H9 (cell line): Measurements from ENCODE around the gene RIT2. TPM values are rescaled to one million over a fixed set of nuclear protein-coding genes. Genes with fewer than 3 reads are reported as not detected.

ENCODE experiments used
- DNase-seq: peaks from one replicate; pipeline ENCODE4 v3.0.0-alpha.2; 2017
- H2AFZ ChIP-seq: one replicate; pipeline ENCODE4 v1.6.1; 2013; ENCODE audit warnings: mild to moderate bottlenecking, low read length, control low read depth, moderate library complexity
- H2AK5ac ChIP-seq: 2 replicates; pipeline ENCODE4 v1.6.1; 2013; ENCODE audit warnings: low read length, control low read depth, mixed read lengths; ENCODE audit not compliant: insufficient read length
- H2BK120ac ChIP-seq: one replicate; pipeline ENCODE4 v1.6.1; 2013; ENCODE audit warnings: low read depth, mild to moderate bottlenecking, low read length, control low read depth, inconsistent platforms; ENCODE audit not compliant: poor library complexity, severe bottlenecking
- H2BK12ac ChIP-seq: 2 replicates; pipeline ENCODE4 v1.6.1; 2013; ENCODE audit warnings: low read length, control low read depth, mixed read lengths, low read depth; ENCODE audit not compliant: insufficient read length
- H2BK15ac ChIP-seq: 2 replicates; pipeline ENCODE4 v1.6.1; 2013; ENCODE audit warnings: low read depth, low read length, control low read depth
- H2BK20ac ChIP-seq: one replicate; pipeline ENCODE4 v1.6.1; 2013; ENCODE audit warnings: low read depth, mild to moderate bottlenecking, low read length, control low read depth, inconsistent platforms; ENCODE audit not compliant: poor library complexity, severe bottlenecking
- H2BK5ac ChIP-seq: 2 replicates; pipeline ENCODE4 v1.6.1; 2013; ENCODE audit warnings: low read length, control low read depth, mixed read lengths; ENCODE audit not compliant: insufficient read length
- H3K14ac ChIP-seq: 2 replicates; pipeline ENCODE4 v1.6.1; 2013; ENCODE audit warnings: low read length, control low read depth; ENCODE audit not compliant: insufficient read depth
- H3K18ac ChIP-seq: 2 replicates; pipeline ENCODE4 v1.6.1; 2013; ENCODE audit warnings: low read depth, mild to moderate bottlenecking, mixed read lengths, low read length, control low read depth; ENCODE audit not compliant: insufficient read length
- H3K23ac ChIP-seq: 2 replicates; pipeline ENCODE4 v1.6.1; 2013; ENCODE audit warnings: low read length, control low read depth, mixed read lengths, low read depth; ENCODE audit not compliant: insufficient read length
- H3K23me2 ChIP-seq: 2 replicates; pipeline ENCODE4 v1.6.1; 2013; ENCODE audit warnings: low read depth, mild to moderate bottlenecking, mixed read lengths, low read length, control low read depth; ENCODE audit not compliant: insufficient read length, poor library complexity, severe bottlenecking
- H3K27ac ChIP-seq: 2 replicates; pipeline ENCODE4 v1.5.1; 2013; ENCODE audit warnings: low read length, control low read depth, mixed read lengths, low read depth; ENCODE audit not compliant: insufficient read length
- H3K27me3 ChIP-seq: 2 replicates; pipeline ENCODE4 v1.6.1; 2013; ENCODE audit warnings: low read length, control low read depth, inconsistent platforms; ENCODE audit not compliant: insufficient read depth
- H3K4ac ChIP-seq: 2 replicates; pipeline ENCODE4 v1.6.1; 2013; ENCODE audit warnings: low read depth, mild to moderate bottlenecking, control low read depth, inconsistent platforms, low read length, moderate library complexity
- H3K4me1 ChIP-seq: 2 replicates; pipeline ENCODE4 v1.6.1; 2013; ENCODE audit warnings: low read length, control low read depth, inconsistent platforms; ENCODE audit not compliant: insufficient read depth
- H3K4me2 ChIP-seq: 2 replicates; pipeline ENCODE4 v1.6.1; 2013; ENCODE audit warnings: low read length, control low read depth, mixed read lengths; ENCODE audit not compliant: insufficient read length, insufficient read depth
- H3K56ac ChIP-seq: 2 replicates; pipeline ENCODE4 v1.6.1; 2013; ENCODE audit warnings: low read depth, mild to moderate bottlenecking, mixed read lengths, low read length, control low read depth; ENCODE audit not compliant: insufficient read length
- H3K79me1 ChIP-seq: 2 replicates; pipeline ENCODE4 v1.6.1; 2013; ENCODE audit warnings: low read depth, mild to moderate bottlenecking, moderate library complexity, low read length, control low read depth, inconsistent platforms; ENCODE audit not compliant: insufficient read depth, poor library complexity, severe bottlenecking
- H3K79me2 ChIP-seq: 2 replicates; pipeline ENCODE4 v1.6.1; 2013; ENCODE audit warnings: low read length, control low read depth, inconsistent platforms; ENCODE audit not compliant: insufficient read depth
- H3K9ac ChIP-seq: 2 replicates; pipeline ENCODE4 v1.6.1; 2013; ENCODE audit warnings: low read length, control low read depth, mixed read lengths; ENCODE audit not compliant: insufficient read length; ENCODE audit errors: extremely low read depth
- H3K9me3 ChIP-seq: one replicate; pipeline ENCODE4 v1.6.1; 2013; ENCODE audit warnings: low read depth, low read length, inconsistent platforms; ENCODE audit not compliant: control insufficient read depth
- H3T11ph ChIP-seq: one replicate; pipeline ENCODE4 v1.6.1; 2013; ENCODE audit warnings: mild to moderate bottlenecking, low read length, control low read depth, inconsistent platforms
- H4K20me1 ChIP-seq: one replicate; pipeline ENCODE4 v1.6.1; 2013; ENCODE audit not compliant: control insufficient read depth, insufficient read length, insufficient read depth
- H4K5ac ChIP-seq: 2 replicates; pipeline ENCODE4 v1.6.1; 2013; ENCODE audit warnings: low read depth, mild to moderate bottlenecking, mixed read lengths, low read length, control low read depth; ENCODE audit not compliant: insufficient read length
- H4K8ac ChIP-seq: replicated peaks from 2 replicates; pipeline ENCODE4 v1.6.1; 2013; ENCODE audit warnings: low read length, control low read depth, mixed read lengths, low read depth; ENCODE audit not compliant: insufficient read length
- H4K91ac ChIP-seq: 2 replicates; pipeline ENCODE4 v1.6.1; 2013; ENCODE audit warnings: low read depth, mild to moderate bottlenecking, moderate library complexity, mixed read lengths, low read length, control low read depth; ENCODE audit not compliant: insufficient read length
- H3K27ac Mint-ChIP-seq, 3 experiments: 2 replicates in 2 of 3; 3 replicates in 1 of 3; pipeline ENCODE4 v1.8.0; 2020 to 2021; ENCODE audit warnings: mixed read lengths in 3 of 3, mild to moderate bottlenecking in 1 of 3, moderate library complexity in 1 of 3
- H3K27me3 Mint-ChIP-seq: 2 replicates; pipeline ENCODE4 v1.8.0; 2021; ENCODE audit warnings: low read depth, mild to moderate bottlenecking, moderate library complexity, mixed read lengths
- H3K36me3 Mint-ChIP-seq, 3 experiments: 2 replicates in 2 of 3; 3 replicates in 1 of 3; pipeline ENCODE4 v1.8.0; 2020 to 2021; ENCODE audit warnings: low read depth in 3 of 3, mixed read lengths in 3 of 3; ENCODE audit not compliant: insufficient read depth in 1 of 3
- H3K4me1 Mint-ChIP-seq, 2 experiments: 2 replicates each; pipeline ENCODE4 v1.8.0; 2020; ENCODE audit warnings: mixed read lengths in 2 of 2
- H3K4me3 Mint-ChIP-seq, 2 experiments: 2 replicates in 1 of 2; 3 replicates in 1 of 2; pipeline ENCODE4 v1.8.0; 2020 to 2021; ENCODE audit warnings: mild to moderate bottlenecking in 2 of 2, mixed read lengths in 2 of 2, moderate library complexity in 1 of 2
- H3K9me3 Mint-ChIP-seq, 2 experiments: 2 replicates in 1 of 2; 3 replicates in 1 of 2; pipeline ENCODE4 v1.8.0; 2020; ENCODE audit warnings: mild to moderate bottlenecking in 2 of 2, mixed read lengths in 2 of 2, moderate library complexity in 1 of 2
- CTCF ChIP-seq: fragments of 200-600 bp; sonication (generic); conservative IDR thresholded peaks from 3 replicates; pipeline ENCODE4 v1.8.0; 2021; ENCODE audit warnings: antibody characterized with exemption, mild to moderate bottlenecking
- WGBS: extraction: QIAGEN DNeasy Blood & Tissue Kit; methylation state at CpG from one replicate; pipeline ENCODE4 v1.1.7; 2013; ENCODE audit warnings: missing lambda C conversion rate, low lambda C conversion rate, mixed read lengths; ENCODE audit not compliant: insufficient read length; ENCODE audit errors: extremely low coverage; 5-methylcytosine and 5-hydroxymethylcytosine counted together
- total RNA-seq: library from RNA; stranded (reverse); gene quantifications from 2 replicates; pipeline ENCODE4 v1.2.1, GENCODE V29; 2021

RIT2 gene
- total RNA-seq, 1 experiment from 2014 or later, result 1.2 TPM

DNA sequence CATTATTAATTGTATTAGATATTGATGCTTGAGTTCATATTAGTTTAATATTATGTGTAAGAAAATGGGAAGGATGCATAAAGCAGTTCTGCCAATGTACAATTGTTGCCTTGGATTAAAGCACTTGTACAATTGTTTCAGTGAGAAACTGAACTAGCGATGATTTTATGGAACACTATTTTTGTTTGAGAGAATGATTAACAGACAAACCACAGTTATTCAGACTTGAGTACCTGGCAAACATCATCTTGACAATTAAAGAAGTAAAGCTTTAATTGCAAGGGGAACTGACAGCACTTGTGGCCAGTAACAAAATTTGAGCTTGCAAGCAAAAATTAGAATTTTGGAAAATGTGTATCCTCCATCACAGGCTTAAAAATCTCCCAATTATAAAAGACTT is 214.3 kb downstream of the RIT2 start:
- Histone ChIP-seq H2BK5ac (no peak overlapping the region), H3K14ac (no peak overlapping the region), H3K9ac (no peak overlapping the region), H3K79me2 (no peaks in the 10 kb centered on the region), H2BK120ac (no peak overlapping the region), H3T11ph (no peak overlapping the region), H3K4ac (no peak overlapping the region), H3K23me2 (no peaks in the 10 kb centered on the region), H4K20me1 (no peaks in the 10 kb centered on the region), H3K79me1 (no peaks in the 10 kb centered on the region), H3K27me3 (no peaks in the 10 kb centered on the region), H3K4me2 (no peak overlapping the region), H3K23ac (no peak overlapping the region), H4K5ac (no peak overlapping the region), H3K9me3 (no peaks in the 10 kb centered on the region), H3K56ac (no peak overlapping the region), H3K4me1 (no peaks in the 10 kb centered on the region), H3K18ac (no peak overlapping the region), H4K91ac (no peak overlapping the region), H2AFZ (no peak overlapping the region), H3K27ac (no peak overlapping the region), H2AK5ac (no peak overlapping the region), H4K8ac (no peak overlapping the region), H2BK20ac (no peak overlapping the region), H2BK15ac (no peak overlapping the region), H2BK12ac (no peak overlapping the region)
- no peaks in the 10 kb centered on the region for H3K9me3 Mint-ChIP-seq
- H3K27ac Mint-ChIP-seq, result no peak overlapping the region
- no peaks in the 10 kb centered on the region for H3K36me3 Mint-ChIP-seq
- no CpG with 5 or more reads among the region's 1 CpG for WGBS
- no peak overlapping the region for H3K4me3 Mint-ChIP-seq
- H3K4me1 Mint-ChIP-seq, result no peaks in the 10 kb centered on the region
- TF ChIP-seq CTCF, result no peak
- no peak for DNase-seq
- no peaks in the 10 kb centered on the region for H3K27me3 Mint-ChIP-seq
